Stimulated activated CD8-positive, alpha-beta memory T cell treated with anti-CD3 and anti-CD28 coated beads, Interleukin-15, amount 100 ng/mL, for 24 hours (primary cell): ENCODE data around the gene GALT.

Experiments
- DNase-seq: peaks from one replicate; pipeline ENCODE4 v3.0.0-alpha.2; 2020; ENCODE audit warnings: low read depth

GALT gene

DNA sequence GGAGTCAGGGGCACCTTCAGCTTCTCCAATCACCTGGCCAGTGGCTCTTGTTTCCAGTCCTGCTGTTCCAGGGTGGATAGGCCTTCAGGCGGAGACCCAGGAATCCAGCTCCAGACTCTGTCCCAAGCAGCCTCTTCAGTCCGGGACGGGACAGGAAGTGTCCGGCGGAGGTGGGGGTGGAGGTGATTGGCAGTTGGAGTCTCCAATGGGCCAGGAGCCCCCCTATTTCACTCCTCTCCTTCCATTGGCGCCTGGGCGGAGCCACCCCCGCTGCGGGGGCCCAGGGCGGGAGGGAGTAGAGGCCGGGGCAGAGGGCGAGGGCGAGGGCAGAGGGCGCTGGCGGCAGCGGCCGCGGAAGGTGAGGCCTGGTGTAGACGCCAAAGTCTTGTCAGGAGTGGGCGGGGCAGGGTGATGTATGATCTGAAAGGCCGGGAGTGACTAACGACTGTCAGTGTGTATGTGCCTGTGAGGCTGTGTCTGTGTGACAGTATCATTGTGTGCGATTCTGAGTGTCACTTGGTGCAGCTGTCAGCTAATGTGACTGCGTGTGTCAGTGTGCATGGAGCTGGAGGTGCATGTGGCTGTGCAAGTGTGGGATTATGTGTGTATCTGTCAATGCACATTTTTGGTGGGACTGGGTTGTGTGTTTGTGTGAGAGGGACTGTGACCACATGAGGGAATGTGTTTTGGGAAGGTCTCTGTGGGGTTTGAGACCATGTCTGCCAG lies 5.6 kb downstream of the GALT start, which contains the start of gene IL11RA:
Gene IL11RA (plus strand): TSS at position 310 of the 726 bp plus-strand sequence. CDS start 3,033 bp downstream, outside the sequence.
- no peak for DNase-seq

DNA sequence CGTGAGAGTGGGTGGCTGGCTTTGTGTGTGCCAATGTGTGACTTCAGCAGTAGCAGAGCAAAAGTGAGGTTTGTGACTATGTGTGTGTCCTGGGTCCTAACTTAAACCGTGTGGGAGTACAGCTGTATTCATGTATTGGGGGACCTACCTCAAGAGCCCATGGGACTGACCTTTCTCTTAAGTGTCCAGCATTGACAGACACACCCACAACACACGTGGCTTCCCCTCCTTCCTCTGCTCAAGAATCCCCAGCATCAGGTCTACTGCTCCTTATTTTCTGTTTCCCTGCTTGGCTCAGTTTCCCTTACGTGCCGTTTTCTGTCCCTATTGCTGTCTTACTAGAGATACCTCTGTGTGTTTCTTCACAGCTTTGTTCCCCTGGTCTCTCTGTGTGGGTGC lies 6.1 kb downstream of the GALT start:
- no peak for DNase-seq

DNA sequence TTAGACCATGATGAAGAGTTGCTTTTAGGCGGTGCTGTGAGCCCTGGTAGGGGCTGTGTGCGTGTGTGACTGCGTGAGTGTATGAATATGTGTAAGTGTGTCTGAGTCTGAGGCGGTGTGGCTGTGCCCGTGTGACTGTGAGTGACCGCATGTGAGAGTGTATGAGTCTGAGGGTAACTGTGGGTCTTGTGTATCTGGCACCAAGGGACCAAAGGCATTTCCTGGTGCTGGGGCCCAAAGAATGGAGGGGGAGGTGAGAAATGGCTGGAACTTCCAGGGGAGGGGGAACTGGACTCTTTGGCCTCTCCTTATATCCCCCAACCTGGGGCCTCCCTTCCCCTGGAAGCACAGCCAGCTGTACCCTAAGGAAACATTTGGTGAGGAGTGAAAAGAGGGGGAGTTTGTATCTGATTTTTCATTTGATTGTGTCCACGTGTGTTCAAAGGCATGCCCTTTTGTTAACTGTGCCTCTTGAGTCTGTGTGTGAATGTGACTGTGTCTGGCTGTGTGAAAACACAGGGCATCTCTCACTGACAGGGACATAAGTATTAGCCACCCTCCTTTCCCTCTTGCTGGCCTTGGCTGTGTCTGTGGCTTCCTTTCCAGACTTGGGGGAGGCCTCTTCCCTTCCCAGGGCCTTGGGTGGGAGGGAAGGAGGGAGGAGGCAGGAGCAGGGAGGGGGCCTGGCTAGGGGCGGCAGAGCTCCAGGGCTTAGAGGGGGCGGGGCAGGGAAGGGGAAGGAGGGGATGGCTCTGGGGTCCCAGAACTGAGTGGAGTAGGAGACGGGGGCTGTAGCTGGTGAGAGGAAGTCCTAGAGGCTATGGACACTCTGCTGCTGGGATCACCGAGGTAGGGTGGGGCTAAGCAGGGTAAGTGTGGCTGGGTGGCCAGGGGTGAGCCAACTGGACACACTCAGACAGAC lies 6.9 kb downstream of the GALT start:
- DNase-seq: no peak

DNA sequence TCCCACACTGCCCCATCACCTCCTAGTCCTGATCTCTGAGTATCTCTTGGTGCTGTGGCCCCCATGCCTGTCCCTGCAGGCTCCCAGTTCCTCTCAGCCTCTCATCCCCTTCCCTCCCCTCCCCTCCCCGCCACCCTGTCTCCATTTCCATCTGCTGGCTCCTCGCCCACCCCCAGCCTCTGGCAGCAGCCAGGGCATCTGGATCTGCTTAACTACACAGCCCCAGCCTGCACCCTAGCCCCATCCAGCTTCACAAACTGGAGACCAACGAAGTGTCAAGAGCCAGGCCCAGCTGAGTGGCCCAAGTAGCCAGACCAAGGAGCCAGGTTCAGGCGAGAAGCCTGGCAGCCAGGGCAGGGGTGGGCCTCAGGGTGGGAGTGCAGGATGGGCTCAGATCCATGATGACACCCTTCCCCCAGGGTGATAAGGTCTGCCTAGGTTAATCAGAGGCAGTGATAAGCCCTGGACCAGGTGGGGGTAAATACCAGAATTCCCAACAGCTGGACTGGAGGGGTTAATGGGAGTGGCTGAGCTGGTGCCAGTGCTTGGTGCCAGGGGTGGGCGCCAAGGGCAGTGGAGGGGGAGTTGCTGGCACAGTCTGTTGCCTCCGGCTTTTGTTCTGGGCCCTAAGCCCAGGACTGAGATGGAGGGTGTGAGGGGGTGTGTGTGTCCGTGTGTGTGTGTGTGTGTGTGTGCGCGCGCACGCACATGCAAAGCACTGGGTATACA lies 8.0 kb downstream of the GALT start:
- DNase-seq: no peak

DNA sequence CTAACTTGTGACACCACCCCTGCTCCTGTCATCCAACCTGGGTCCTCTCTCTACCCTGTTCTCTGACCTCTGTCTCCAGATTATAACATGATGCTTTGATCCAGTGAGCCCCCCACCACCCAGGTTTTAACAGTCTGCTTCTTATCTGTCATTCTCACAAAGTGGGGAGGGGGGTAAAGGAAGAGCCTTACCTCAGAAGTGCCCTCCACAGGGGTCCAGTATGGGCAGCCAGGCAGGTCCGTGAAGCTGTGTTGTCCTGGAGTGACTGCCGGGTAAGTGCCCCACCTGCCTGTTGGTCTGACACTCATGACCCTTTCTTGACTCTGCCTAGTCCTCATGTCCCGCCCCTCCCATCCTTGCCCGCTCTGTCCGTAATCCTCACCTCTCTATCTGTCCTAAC lies 8.9 kb downstream of the GALT start:
- no peak for DNase-seq

DNA sequence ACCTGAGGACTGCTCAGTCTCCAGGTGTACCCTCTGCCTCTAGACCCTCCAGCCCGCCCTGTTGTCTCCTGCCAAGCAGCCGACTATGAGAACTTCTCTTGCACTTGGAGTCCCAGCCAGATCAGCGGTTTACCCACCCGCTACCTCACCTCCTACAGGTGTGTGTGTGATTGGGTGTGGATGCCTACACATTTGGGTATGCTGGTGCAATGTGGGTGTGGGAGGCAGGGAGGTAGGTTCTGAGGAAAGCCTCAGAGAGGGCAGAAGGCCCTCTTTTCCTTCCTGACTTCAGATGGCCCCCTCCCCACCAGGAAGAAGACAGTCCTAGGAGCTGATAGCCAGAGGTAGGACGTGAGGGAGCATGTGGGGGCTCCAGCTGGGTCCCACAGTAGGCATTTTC lies 10.5 kb downstream of the GALT start:
- DNase-seq: no peak

DNA sequence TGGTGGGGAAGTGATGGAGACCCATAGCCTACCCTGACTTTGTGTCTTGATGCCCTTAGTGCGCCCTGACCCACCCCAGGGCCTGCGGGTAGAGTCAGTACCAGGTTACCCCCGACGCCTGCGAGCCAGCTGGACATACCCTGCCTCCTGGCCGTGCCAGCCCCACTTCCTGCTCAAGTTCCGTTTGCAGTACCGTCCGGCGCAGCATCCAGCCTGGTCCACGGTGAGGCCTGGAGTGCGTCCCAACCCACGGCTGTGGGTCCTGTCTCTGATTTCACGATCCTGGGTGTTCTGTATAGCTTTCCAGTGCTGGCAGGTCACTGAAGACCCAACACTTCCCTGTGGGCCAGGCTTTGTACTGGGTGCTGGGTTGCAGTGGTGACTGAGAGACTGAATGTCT lies 12.0 kb downstream of the GALT start:
- no peak for DNase-seq

DNA sequence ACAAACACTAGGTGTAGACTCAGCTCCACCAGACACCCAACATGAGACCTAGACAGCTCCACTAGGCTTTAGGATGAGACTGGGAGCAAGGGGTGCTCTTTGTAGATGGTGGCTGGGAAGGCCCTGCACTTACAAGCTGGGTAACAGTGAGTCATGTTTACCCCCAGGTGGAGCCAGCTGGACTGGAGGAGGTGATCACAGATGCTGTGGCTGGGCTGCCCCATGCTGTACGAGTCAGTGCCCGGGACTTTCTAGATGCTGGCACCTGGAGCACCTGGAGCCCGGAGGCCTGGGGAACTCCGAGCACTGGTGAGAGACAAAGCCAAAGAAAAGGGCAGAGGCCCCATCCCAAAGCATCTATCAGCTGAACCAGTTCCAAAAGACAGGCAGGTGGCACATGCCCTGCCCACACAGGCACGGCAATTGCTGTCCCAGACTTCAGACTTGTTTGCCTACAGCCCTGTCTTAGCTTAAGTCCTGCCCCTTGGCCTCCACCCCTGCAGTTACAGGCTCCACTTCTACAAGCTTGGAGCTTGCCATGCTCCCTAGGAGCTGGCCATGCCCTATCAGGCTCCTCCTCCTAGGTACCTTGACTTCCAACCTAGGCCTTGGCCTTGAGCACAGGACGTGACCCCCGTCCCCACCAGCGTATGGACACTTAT lies 13.2 kb downstream of the GALT start:
- DNase-seq: no peak

DNA sequence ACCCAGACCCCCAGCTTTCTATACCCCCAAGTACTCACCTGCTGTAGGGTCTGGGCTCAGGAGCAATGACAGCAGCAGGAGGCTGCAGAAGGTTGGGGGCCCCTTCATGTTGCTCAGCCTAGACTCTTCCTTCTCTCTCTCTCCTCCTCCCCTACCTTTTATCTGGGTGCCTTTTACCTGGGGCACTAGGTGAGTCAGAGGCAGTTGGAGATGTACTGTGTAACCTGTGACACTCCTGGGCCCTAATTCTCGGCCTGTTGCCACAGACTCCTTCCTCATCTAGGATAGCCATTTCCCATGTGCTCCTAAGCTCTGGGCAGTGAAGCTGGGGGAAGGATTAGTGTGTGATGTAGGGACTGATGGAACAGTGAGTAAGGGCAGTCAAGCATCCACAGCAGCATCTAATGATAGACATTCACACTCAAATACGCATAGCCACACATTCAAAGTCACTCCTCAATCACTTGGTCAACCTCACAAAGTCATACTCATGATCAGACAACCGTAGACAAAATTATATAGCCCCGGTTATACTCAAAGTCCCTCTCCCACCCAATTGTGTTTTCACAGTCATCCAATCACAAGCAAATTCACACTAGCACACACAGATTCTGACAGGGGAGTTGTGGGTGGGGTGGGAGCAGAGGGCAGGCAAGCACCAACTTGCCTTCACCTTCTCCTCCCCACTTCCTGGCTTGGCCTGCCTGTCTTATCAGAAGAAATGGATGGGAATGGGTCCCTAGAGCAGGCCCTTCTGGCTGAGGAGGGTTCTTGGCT lies 16.2 kb downstream of the GALT start, which contains the start of gene CCL27:
Gene CCL27 (minus strand): TSS at position 132 of the 777 bp plus-strand sequence. CDS start 24 bp downstream, at position 108.
- DNase-seq: no peak

GRCh38 chr9:34663303-34663605 lies 16.8 kb downstream of the GALT start:
- DNase-seq: no peak

GRCh38 chr9:34664281-34665066 lies 18.0 kb downstream of the GALT start:
- DNase-seq: peak; percentile 34

- DNase-seq: no peak
These were observed 18.5 kb downstream of the GALT start for GRCh38 chr9:34665067-34665380.

GRCh38 chr9:34665381-34666250 lies 19.1 kb downstream of the GALT start:
- DNase-seq: peak; percentile 61

- no peak for DNase-seq
These were observed 23.5 kb downstream of the GALT start for GRCh38 chr9:34669809-34670562.

GRCh38 chr9:34671307-34671706 lies 24.8 kb downstream of the GALT start:
- no peak for DNase-seq

DNA sequence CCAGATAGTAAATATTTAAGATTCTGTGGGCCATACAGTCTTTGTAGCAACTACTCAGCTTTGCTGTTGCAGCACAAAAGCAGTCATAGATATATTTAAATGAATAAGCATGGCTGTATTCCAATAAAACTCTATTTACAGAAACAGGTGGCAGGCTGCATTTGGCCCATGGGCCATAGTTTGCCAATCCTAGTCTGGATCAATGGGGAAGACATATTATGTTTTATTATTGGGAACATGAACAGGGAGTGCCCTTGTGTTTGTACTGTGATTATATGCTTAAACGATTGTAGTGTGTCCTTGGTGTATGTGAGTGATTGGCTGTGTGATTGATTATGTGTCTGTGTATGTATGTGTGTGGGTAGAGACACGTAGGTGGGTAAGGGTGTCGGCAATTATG lies 28.0 kb downstream of the GALT start:
- no peak for DNase-seq

DNA sequence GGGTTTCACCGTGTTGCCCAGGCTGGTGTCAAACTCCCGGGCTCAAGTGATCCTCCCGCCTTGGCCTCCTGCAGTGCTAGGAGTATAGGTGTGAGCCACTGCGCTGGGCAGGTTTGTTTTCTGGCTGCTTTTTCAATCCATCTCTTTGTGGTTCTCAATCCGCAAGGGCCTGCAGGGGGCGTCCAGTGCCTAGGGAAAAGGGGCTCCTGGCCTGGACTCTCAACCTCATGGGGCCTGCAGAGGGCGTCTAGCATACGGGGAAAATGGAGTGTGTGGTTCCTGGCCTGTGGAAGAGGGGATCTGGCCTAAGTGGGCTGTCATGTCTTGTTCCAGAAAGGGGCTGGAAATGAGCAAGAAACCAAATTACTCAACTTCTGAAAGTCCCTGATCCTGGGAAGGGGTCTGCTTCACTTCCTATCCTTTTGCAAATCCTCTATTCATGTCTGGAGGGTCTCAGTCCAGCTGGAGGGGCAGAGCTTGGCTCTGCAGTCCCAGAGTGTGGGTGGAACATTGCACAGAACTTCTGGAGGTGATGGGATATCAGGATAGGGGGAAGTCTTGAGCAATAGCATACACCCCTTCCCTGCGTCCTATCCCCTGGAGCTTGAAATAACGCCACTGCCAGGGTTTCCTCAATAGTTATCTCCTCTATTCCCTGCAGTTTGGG lies 28.7 kb downstream of the GALT start:
- DNase-seq: no peak

DNA sequence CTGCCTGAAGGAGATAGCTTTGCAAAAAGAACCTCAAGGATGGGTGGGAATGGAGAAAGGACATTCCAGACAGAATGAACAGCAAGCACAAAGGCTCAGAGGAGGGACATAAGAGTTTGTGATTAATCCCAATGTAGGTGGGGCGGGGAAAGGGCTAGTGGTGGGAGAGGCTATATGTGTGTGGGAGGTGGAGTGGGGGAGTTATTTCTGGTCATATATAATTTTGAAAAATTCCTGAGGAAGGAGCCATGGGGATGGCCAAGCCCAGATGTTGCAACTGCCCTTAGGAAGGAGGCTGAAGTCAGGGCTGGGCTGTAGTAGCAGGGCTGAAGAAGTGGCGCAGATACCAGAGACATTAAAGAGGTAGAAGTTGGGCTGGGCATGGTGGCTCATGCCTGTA lies 29.4 kb downstream of the GALT start:
- DNase-seq: no peak
